AG08396 (cell line): ENCODE data around the gene GIPC2.
A peak's percentile ranks its signal among the peaks of the same experiment; 100 is the strongest.

ENCODE experiments used
- DNase-seq: peaks from one replicate; pipeline ENCODE4 v3.0.0; 2012; ENCODE audit warnings: low spot score, mixed read lengths

Gene GIPC2

GRCh38 chr1:78146205-78146771 lies 100.5 kb downstream of the GIPC2 start:
- DNase-seq, result no peak

DNA sequence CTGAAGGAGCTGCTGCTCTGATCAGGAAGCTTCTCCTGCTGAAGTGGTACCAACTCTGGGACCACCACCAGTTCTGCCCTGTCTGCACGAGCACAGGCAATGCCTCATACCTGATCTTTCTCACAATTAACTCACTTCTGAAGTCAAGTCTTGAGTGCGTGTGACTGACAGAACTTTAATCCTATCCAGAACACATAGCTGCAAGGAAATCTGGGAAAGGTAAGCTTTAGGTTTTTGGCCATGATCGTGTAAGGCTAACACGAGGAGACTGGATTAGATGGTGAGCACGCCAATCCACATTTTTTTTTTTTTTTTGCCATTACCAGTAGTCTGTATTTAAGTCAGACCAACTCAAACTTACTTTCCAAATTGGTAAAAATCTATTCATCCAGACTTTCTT lies 101.3 kb downstream of the GIPC2 start:
- no peak for DNase-seq

GRCh38 chr1:78153092-78153736 lies 107.4 kb downstream of the GIPC2 start:
- no peak for DNase-seq

DNA sequence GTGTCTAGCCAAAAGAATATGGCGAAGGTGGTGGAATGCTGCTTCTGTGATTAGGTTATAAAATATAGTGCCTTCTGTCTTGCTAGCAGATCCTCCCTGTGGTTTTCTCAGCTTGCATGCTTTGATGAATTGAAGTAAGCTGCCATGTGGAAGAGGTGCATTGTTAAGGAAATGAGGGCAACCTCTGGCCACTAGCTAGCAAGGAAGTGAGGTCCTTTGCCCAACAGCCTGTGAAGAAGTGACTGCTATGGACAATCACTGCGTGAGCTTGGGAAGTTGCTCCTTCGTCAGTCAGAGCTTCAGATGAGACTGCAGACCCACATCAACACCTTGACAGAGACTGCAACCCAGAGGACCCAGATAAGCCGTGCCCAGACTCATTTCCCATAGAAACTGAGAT lies 109.4 kb downstream of the GIPC2 start:
- DNase-seq, result no peak

DNA sequence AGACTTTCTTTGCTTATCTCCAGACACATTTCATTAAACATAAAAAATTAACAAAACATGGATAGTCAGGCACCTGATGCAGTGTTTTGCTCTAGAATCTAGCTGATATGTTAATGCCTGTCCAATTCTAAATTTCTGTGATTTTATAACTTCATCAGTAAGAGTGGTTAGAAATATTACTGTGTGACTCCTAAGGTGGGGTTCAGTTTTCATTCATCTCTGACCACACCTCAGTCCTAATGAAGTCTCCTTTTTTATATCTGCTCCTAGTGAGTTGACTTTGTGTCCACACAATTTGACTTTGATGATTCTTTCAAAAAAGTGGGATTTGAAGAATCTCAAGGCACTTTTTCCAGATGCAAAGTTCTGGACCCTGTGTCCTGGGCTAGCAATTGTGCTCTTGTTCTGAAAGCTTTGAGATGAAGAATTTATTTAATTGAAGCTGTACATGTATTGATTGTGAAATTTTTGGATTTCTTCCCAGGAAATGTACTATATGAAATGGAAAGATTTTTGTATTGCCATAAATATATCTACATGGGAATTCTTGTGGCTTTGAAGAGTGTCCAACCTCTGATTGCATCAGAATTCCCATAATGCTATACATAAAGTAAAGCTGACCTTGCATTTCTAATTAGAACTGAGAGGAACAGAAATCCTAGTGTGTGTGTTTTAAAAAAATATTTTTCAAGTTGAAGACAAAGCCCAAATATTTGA lies 111.2 kb downstream of the GIPC2 start:
- DNase-seq, result no peak

DNA sequence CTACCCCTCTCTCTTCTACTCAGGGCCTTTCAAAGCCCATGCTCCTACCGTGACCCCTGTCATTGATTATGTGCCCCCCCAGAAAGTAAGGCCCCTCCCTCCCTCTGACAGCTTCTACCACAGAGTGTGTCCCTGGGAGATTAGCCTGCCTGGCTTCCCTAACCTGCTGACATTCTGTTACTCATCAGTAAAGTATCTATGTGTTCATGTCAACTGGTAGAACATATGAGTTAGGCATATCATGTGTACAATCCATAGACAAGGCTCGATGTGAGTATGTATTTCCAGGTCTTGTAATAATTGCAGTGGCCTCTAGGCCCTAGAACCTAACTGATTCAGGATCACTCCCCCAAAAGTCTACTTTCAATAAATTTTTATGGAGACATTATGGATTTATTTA lies 120.0 kb downstream of the GIPC2 start:
- DNase-seq, result no peak

- DNase-seq, result peak; percentile 9
Observed at GRCh38 chr1:78168306-78168705, 122.5 kb downstream of the GIPC2 start.

- no peak for DNase-seq
Observed at GRCh38 chr1:78170859-78171258, 125.1 kb downstream of the GIPC2 start.

DNA sequence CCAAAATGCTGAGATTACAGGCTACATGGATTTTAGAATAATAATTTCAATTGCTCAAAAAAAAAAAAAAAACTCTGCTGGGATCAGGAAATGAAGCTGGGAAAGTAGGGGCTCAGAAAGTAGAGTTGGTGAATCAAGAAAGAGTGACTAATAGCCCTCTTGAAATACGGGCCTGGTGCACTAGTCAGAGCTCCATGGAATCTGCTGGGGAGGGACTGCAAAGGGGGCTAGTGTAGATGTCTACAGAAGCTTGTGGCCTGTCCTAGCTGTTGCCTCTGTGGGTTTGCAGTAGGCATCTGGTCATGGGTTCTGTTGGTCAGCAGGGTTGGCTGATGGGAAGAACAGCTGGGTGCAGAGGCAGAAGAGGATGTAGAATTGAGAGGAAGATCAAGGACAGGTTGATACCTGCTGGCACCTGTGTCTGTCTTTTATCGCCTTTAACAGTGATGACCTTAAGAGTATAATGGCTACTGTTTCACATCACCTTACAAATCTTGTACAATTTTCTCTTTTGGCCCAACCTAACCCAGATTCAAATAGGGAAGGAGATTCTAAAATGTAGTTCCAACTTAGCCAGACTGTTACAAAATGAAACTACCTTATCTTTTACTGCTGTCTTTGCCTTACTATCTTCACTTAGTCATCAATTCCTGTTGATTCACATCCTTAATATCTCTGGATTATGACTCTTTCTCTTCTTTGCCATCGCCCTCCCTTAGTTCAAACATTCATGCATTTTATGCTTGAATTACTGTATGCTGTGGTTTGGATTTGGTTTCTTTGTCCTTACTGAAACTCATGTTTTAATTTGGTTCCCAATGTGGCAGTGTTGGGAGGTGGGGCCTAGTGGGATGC lies 126.2 kb downstream of the GIPC2 start:
- peak; percentile 14 for DNase-seq

GRCh38 chr1:78176448-78176847 lies 130.7 kb downstream of the GIPC2 start:
- DNase-seq, result peak; percentile 27

DNA sequence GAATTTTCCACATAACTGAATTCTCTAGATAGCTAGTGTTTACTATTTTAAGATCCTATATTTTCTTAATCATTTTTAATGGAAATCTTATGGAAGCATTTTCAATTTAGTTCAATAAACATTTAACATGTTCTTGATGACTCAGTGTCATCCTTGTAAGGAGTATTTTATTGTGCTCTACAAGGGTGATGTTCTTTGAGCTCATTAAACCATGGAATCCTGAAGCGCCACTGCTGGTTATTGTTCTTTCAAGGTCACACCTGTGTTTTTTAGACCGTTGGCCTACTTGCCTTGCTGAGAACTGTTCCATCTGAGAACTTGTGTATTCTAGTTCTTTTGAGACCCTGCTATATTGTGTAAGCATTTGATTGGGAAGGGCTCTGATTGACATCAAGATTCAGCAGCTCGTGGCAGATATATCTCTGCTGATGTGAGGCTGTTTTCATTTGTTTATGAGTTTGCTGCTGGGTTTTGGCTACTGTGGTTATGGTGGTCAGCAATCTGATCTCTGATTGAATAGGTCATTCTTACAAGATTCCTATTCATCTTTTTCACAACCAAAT lies 132.0 kb downstream of the GIPC2 start:
- DNase-seq, result no peak

GRCh38 chr1:78178816-78179215 lies 133.1 kb downstream of the GIPC2 start:
- DNase-seq, result no peak

DNA sequence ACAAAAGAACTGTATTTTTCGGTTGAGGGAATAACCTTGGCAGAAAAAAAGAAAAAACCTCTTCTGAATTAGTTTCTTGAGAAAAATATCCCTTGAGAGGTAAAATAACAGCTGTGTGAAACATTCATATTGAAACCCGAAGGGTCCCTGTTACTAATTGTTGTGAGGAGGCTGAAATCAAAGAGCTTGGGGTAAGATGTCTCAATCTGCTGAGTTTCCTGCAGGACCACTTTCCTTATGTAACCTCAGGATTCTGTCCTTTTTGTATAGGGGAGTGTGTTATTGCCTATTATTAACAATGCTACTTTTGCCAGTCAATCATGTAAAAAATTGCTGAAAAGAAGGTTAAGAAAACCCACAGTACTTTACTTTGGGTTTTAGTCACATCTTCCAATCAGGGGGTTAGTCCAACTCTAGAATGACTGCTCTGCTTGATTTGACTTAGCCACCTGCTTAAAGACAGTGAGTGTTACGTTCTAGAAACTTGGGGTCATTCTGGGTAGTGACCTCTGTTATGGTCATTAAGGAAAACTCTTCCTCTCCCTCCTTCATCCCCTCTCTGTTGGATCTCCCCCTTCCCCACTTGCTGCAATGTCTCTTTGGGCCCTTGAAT lies 138.8 kb downstream of the GIPC2 start:
- no peak for DNase-seq
